Astrocyte of the hippocampus (primary cell): ENCODE results near the gene TLK2.

Experiments
- DNase-seq: peaks from one replicate; pipeline ENCODE4 v3.0.0; 2011; ENCODE audit warnings: low read depth, low spot score

Gene TLK2

DNA sequence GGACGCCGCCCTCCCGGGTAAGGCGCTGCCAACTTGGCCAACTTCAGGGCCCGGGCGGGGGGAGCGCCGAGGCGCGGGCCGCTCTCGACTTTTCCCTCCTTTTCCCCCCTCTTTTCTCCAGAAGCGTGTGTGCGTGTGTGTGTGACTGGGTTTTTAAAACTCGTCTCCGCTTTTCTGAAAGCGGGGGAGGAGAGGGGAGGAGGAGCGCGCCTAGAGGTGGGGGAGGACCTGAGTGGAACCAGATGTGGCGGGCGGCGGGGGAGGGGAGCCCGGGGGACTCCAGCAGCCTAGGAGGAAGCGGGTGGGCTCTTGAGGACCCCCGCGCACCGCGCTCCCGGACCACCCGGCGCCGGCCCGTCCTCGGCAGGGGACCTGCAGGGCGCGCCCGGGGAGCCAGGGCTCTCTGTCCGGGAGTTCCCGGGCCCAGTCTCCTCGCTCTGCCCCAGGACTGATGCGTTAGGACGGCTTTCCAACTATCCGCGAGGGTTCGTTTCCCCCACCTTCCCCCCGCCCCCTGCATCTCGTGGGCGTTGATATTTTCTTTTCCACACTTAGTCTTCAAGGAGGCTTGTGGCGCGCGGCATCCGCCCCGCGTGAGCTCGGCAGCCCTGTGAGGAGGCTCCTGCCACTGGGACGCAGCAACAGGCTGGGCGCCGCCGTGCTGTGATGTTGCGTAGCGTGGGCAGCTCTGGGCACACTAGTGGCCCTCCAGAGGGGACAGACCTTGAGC lies 149.4 kb downstream of the TLK2 start:
- peak; percentile 80 for DNase-seq

- DNase-seq = peak; percentile 83
These were observed 150.4 kb downstream of the TLK2 start for GRCh38 chr17:62628831-62629555.

DNA sequence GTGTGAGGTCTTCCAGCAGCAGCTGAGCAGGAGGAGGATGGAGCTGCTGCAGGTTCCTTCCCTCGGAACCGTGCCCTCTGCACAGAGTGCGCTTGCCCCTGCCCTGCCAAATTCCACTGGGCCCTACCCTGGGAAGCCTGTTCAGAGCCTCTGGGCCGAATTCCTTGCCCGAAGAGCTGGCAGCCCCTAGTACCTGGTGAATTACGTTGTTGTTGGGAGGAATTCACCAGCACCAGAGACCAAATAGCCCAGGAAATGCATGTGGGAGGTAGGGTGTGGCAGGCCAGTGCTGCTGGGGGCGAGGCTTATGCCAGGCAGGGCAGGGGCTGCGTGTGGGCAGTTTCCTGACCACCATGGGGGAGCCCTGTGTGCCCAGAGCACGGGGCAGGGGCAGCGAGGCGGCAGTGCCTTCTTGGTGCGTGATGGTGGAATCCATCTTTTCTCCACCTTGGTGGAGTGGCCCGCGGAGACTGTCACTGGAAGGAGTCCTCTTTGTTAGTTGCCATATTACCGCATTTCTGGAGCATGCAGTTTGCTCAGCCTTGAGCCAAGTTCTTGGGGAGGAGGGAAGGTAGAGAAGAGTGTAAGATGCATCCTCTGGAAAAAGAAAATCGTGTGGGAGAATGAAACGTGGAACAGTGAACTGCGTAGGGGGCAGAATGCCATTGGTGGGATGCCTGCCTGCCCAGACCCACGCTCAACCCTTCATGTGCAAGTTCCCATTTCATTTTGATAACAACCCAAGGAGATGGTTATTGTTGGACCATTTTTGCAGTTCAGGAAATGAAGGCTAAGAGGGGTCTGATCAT lies 151.1 kb downstream of the TLK2 start:
- peak; percentile 62 for DNase-seq

GRCh38 chr17:62630365-62631085 lies 151.9 kb downstream of the TLK2 start:
- DNase-seq = peak; percentile 35

DNA sequence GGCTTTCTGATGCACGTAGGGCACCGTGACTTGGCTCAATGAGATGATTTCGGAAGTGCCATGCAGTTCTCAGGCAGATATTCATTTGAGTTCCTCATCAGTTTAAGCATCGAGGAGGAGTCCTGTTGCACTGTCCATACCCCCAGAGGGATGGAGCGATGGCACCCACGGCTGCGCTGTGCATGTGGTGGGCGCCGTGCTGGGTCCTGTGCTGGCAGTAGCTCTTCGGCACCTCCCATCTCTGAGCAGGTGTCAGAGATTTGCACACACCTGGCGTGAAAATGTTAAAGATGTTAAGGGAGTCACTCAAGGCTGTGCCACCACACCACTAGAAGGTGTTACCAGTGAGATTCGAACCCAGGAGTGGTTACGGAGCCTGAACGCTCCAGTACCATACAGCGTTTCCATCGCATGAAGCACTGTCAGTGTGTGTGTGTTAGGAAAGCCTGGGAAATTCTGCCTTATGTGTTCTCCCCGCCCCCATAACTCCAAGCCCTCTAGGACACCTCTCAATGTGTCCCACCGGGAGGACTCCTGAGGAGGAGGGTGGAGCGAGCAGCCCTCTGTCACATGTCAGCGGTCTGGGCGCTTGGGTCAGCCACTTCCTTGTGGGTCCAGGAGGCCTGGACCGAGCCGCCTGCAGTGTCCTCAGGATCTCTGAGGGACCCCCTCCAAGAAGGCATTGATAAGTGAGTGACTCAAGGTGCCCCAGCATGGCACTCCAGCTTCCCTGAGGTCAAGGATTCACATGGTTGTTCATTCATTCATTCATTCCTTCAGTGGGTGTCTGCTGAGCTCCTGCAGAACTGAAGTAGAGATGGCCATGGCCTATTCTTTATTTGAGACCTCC lies 152.7 kb downstream of the TLK2 start:
- no peak for DNase-seq

GRCh38 chr17:62631936-62632924 lies 153.6 kb downstream of the TLK2 start:
- no peak for DNase-seq

GRCh38 chr17:62637809-62638208 lies 159.2 kb downstream of the TLK2 start:
- no peak for DNase-seq

- no peak for DNase-seq
These were observed 162.5 kb downstream of the TLK2 start for GRCh38 chr17:62641153-62641552.

GRCh38 chr17:62641951-62642350 lies 163.3 kb downstream of the TLK2 start:
- no peak for DNase-seq

DNA sequence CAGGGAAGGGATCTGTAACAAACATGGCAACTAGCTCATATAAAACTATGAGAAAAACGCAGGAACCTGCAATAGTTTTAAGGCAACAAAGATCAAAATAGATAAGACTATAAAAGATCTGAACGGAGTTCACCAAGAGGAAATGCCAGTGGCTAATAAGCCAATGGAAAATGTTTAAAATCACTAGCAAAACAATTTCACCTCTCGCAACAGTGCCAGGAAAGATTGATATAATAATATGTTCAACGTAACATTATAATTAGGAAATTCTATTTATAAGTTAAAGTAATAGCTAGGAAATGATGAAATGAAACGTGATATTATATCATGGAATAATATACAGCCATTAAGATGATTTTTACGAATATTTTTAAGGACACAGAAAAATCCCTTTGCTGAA lies 164.9 kb downstream of the TLK2 start:
- DNase-seq = no peak

DNA sequence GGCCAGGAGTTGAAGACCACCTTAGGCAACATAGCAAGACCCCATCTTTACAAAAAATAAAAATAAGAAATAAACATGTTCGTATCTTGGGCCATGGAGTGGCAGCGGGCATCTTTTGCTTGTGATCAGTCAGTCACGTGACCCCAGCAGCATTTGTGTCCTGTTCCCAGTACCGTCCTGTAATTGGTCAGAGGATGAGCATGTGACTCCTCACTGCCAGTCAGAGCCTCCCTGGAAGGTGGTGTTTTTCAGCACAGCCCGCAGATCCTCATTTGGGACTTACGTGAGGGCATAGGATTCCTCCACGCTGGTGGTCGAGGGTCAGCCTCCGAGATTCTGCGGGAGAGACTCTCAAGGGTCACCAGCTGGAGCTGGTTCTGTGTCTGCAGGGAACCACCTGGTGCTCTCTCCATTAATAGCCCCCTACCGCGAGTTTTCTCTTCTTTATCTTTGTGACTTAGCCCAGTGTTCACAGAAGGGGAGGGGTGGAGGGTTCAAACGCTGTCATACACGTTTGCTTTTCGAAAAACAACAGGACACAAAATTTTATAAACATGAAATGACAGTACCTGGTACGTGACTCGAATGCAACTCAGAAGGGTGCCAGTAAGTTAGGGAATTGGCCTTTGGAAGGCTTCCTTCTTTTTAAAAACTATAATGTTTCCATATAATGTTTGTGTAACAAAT lies 166.0 kb downstream of the TLK2 start:
- DNase-seq = no peak

DNA sequence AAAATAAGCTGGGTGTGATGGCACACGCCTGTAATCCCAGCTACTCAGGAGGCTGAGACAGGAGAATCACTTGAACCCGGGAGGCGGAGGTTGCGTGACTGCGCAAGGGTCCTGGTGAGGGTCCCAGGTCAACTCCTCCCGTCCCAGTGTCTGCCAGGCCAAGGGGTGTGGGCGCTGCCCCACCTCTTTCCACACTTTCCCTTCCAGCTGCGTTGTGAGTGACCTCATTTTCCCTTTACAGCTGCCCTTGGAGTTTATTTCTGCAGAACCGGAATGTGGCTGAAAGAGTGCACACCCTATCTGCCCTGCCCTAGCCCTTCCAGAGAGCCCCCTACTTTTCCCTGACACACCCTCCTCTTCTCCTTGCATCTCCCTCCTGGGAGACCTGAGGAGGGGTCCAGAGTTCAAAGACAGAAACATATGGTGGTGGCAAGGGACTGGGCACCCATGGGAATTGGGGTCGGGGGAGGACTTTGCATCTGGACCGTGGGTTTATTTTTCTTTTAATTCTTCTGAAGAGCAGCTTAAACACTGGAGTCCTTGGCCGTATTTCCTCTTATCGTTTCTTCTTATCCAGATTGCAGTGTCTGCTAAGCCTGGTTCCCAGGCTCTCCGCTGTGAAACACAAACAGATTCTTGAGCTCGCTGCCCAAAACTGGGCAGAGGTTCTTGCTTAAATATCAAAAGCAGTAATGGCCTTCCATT lies 169.8 kb downstream of the TLK2 start:
- no peak for DNase-seq

DNA sequence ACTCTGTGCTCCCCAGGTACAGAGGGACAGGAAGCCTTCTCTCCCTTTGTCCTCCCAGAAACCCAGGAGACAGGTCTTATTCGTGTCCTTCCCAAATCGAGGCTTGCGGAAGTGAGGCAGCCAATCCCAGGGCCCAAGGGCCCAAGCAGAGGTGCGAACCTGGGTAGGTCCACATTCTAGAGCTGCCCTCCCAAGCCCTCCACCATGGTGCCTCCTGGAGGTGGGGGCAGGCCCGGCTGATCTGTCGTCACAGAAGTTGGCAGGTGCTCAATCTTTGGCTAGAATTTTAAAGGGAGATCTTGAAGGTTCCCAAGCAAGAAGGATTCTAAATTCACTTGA lies 170.3 kb downstream of the TLK2 start:
- DNase-seq = no peak

GRCh38 chr17:62649570-62649969 lies 170.9 kb downstream of the TLK2 start:
- no peak for DNase-seq

GRCh38 chr17:62650587-62650986 lies 172.0 kb downstream of the TLK2 start:
- peak; percentile 46 for DNase-seq

DNA sequence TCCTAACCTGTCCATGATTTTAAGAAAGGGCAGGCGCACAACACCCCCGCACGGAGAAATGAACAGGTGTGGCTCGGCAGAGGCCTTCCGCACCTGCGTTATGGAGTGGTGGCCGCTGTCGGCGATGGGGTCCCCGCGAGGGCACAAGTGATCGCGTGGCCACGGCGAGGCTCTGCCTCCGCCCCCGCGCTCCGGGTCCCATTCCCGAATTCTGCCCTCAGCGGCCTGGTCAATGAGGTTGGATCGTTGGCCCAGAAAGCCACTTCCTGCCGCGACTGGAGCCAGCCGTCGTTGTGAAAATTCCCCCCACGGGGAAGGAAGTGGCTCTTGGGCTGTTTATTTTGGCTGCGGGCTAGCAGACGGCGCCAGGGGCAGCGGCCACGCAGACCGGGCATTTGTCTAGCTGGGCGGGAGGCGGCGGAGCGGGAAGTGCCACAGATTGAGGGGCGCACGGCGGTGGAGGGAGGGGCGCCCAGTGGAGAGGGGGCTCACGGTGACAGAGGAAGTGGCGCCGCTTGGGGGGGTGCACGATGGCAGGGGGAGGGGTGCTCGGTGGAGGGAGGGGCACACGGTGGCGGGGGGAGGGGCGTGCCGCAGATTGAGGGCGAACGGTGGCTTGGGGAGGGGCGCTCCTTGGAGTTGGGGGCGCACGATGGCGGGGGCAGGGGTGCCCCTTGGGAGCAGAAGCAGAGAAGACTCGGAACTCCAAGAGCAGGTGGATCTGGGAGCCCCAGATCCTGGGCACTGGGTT lies 173.8 kb downstream of the TLK2 start:
- DNase-seq = peak; percentile 92

- DNase-seq = peak; percentile 73
These were observed 174.6 kb downstream of the TLK2 start for GRCh38 chr17:62653002-62653825.
